ENCODE results near the gene LAPTM5.

GRCh38 chr1:30768159-30768829 lies 10.7 kb upstream of the LAPTM5 start:
- TF ChIP-seq CTCF (IDR thresholded peaks at IDR 0.05; ENCODE audit: low read length) = no peak
- TF ChIP-seq EZH2 (optimal IDR thresholded peaks at IDR 0.05; ENCODE audit: low read depth, low read length) = no peak
- no peak for TF ChIP-seq EZH2phosphoT487 (IDR thresholded peaks at IDR 0.05; ENCODE audit: low read length)

Measured in MM.1S (cell line).